Mesangial cell (primary cell): ENCODE results near the gene CWC27. TPM values are rescaled to one million over a fixed set of nuclear protein-coding genes. Genes with fewer than 3 reads are reported as not detected.

ENCODE experiments used
- total RNA-seq: library from RNA; depleted of rRNA; stranded (reverse); fragments of >200 nt; gene quantifications from 2 replicates; pipeline ENCODE4 v1.2.3, GENCODE V29; 2015

The CWC27 gene, protein sequence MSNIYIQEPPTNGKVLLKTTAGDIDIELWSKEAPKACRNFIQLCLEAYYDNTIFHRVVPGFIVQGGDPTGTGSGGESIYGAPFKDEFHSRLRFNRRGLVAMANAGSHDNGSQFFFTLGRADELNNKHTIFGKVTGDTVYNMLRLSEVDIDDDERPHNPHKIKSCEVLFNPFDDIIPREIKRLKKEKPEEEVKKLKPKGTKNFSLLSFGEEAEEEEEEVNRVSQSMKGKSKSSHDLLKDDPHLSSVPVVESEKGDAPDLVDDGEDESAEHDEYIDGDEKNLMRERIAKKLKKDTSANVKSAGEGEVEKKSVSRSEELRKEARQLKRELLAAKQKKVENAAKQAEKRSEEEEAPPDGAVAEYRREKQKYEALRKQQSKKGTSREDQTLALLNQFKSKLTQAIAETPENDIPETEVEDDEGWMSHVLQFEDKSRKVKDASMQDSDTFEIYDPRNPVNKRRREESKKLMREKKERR
- 5.6 and 6.5 TPM in 2 replicates for total RNA-seq

DNA sequence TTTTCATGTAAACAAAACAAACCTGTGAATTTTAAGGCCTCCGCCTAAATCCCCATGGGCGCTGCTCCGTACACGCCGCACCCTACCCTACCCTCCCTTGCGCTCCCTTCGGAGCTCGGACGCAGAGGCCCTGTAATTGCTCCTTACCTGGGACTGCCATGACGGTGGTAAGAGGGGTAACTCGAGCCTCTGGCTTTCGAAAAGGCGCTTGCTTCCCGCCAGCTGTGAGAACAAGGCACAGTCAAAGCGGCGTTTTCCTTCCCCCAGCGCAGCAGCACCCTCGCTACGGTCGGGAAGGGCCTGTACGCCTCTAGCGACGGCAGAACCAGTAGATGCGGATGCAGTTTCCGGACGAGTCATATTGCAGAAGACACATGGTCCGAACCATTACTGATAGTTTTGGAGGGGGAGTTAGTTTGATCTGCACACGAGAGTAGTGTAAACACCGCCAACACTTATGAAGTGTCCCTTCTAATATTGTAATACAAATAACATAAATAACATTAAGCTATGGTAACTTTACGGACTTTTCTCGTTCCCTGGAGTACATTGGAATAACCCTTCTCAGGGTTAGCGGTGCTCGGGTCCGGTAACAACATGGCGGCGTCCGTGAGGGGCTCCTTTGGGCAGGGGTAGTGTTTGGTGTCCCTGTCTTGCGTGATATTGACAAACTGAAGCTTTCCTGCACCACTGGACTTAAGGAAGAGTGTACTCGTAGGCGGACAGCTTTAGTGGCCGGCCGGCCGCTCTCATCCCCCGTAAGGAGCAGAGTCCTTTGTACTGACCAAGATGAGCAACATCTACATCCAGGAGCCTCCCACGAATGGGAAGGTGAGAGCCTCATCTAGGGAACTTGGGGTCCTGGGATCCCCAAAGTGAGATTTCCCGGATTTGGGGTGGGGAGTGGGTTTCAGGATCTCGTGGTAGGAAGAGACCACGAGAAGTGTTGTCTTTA is at the start of gene CWC27, which contains the start of gene SREK1IP1:
Gene CWC27, plus strand, starts transcription at position 573 of the 955 bp plus-strand sequence. Its CDS starts 217 bp downstream, at position 790.
Gene SREK1IP1, minus strand, starts transcription at position 334 of the 955 bp plus-strand sequence. Its CDS starts 174 bp downstream, at position 160.

Other genes with a start within 250 kb of the CWC27 start
- not detected in 2 replicates for gene SHISAL2B, start 78.4 kb upstream of the CWC27 start, total RNA-seq
- gene SREK1IP1, start 239 bp upstream of the CWC27 start, total RNA-seq = 3.7 and 6.3 TPM in 2 replicates